Activated naive CD4-positive, alpha-beta T cell treated with anti-CD3 and anti-CD28 coated beads for 36 hours (primary cell): Measurements from ENCODE around the gene AGPAT1. TPM values are rescaled to one million over a fixed set of nuclear protein-coding genes. Genes with fewer than 3 reads are reported as not detected.
A peak's percentile ranks its signal among the peaks of the same experiment; 100 is the strongest.
"Not testable (repeated sequence)": the region's sequence is repeated elsewhere in the genome, so short reads cannot be mapped to it uniquely, and the experiment has no call there.

Experiments used
- CTCF ChIA-PET: fragments of 350-600 bp; sonication (Branson Sonifier 250); formaldehyde crosslinking; loops from one replicate; lab custom pipeline; 2021; ENCODE audit warnings: antibody characterized with exemption; lab: Charles Lee
- DNase-seq: peaks from one replicate; pipeline ENCODE4 v3.0.0-alpha.2; 2020
- H3K27ac Mint-ChIP-seq: one replicate; pipeline ENCODE4 v1.8.0; 2021; ENCODE audit warnings: mild to moderate bottlenecking, mixed read lengths
- H3K27me3 Mint-ChIP-seq: one replicate; pipeline ENCODE4 v1.8.0; 2021; ENCODE audit warnings: low read depth, mixed read lengths
- H3K36me3 Mint-ChIP-seq: one replicate; pipeline ENCODE4 v1.8.0; 2021; ENCODE audit warnings: low read depth, mixed read lengths
- H3K4me1 Mint-ChIP-seq: one replicate; pipeline ENCODE4 v1.8.0; 2021; ENCODE audit warnings: low read depth, mixed read lengths
- H3K4me3 Mint-ChIP-seq: one replicate; pipeline ENCODE4 v1.8.0; 2021; ENCODE audit warnings: mild to moderate bottlenecking, moderate library complexity, mixed read lengths
- H3K9me3 Mint-ChIP-seq: one replicate; pipeline ENCODE4 v1.8.0; 2021; ENCODE audit warnings: mixed read lengths
- intact Hi-C: fragments of 100-400 bp; cut with micrococcal nuclease; formaldehyde crosslinking; loops from one replicate; pipeline ENCODE4 v1.15.1; 2023
- total RNA-seq, 2 experiments: library from RNA; stranded (reverse); gene quantifications; one replicate each; pipeline ENCODE4 v1.2.3, GENCODE V29; 2021

AGPAT1 gene
- total RNA-seq, 2 experiments from 2014 or later = 25.8 to 26.5 TPM

DNA sequence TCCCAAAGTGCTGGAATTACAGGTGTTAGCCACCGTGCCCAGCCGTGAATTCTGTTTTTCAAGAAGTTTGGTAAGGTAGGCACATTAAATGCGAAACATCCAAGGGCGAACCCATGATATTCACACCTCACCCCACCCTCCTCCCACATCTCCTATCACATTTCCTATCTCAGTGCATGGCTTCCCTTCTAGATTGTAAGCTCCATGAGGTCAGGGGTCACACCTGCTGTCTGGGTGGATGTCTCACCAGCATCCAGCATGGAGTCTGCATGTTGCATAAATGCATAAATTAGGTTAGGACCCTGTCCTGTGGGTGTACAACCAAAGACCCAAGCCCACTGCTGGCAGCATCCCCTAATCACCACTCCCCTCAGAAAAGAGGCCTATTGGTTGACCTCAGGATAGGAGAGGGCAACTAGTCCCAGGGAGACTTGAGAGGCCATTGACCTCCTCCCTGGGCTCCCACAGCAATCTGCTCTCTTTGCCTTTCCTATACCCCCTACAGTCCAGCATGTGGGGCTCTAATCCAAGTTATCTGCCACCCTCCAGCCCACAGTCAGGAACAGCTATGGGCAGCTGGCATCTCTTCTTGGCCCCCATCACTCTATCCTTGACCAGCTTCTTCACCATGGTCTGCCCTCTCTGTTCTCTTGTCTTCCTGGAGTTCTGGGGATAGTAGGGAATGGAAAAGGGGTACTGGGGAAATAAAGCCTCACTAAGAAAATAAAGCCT is 28.3 kb downstream of the AGPAT1 start:
- intact Hi-C loops = loop anchor here (1.0 kb wide), 1 partner anchor 17 kb away; the partner anchor contains the start of gene FKBPL
- Mint-ChIP-seq H3K27ac (no peak overlapping the region), H3K9me3 (no peaks in the 10 kb centered on the region), H3K36me3 (no peaks in the 10 kb centered on the region), H3K4me1 (peaks cover 35% of the 10 kb centered on the region), H3K27me3 (peaks cover 8% of the 10 kb centered on the region), H3K4me3 (no peak overlapping the region)
- no peak for DNase-seq
- CTCF ChIA-PET = interaction anchor here (1.3 kb wide), 1 partner anchor 99 kb away, joined by 4 read pairs; no protein-coding TSS in a partner anchor

DNA sequence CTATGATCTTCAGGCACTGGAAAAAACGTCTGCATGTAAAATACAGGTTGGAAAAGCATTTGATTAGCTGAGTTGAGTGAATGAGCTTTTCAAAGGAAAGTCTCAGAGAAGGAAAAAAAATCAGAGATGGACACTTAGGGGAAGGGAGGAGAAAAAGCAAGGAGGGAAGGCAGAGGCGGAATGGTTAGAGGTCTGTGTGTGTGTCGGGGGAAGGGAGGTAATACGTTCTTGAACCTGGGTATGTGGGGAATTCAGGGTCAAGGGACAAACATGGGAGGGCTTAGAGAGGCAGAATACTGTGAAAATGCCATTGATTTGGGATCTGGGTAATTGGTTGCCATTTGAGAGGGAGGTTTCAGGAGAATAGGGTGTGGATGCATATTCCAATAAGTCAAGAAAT is 29.2 kb downstream of the AGPAT1 start:
- intact Hi-C loops = no loop called here
- CTCF ChIA-PET = interaction anchor here (0.6 to 1.3 kb wide), 2 partner anchors 100 to 1066 kb away, joined by 4 to 5 read pairs; no protein-coding TSS in a partner anchor
- Mint-ChIP-seq H3K27ac (peak overlapping the region; percentile 2), H3K9me3 (no peaks in the 10 kb centered on the region), H3K4me3 (no peak overlapping the region), H3K36me3 (no peaks in the 10 kb centered on the region), H3K4me1 (peaks cover 28% of the 10 kb centered on the region), H3K27me3 (peaks cover 8% of the 10 kb centered on the region)
- no peak for DNase-seq

DNA sequence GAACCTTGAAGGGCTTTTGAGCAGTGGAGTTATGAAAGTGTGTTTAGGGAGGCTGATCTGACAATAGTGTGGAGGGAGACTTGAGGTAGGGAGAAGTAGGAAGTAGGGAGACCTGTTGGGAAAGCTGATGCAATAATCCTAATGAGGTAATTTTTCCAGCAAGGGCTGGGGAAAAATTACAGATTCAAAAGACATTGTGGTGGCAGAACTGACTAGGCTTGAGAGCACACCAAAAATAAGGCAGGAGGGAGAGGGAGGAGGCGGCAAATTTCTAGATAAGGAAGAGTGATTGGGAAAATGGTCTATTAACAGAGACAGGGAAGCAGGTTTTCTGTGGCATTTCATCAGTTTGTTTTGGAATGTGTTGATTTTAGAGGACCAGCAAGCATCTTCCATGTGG is 29.6 kb downstream of the AGPAT1 start:
- H3K27me3 Mint-ChIP-seq = peaks cover 8% of the 10 kb centered on the region
- no peak overlapping the region for H3K27ac Mint-ChIP-seq
- no peak for DNase-seq
- intact Hi-C loops = no loop called here
- no peaks in the 10 kb centered on the region for H3K9me3 Mint-ChIP-seq
- peaks cover 25% of the 10 kb centered on the region for H3K4me1 Mint-ChIP-seq
- H3K36me3 Mint-ChIP-seq = no peaks in the 10 kb centered on the region
- CTCF ChIA-PET = no interaction called here
- no peak overlapping the region for H3K4me3 Mint-ChIP-seq

DNA sequence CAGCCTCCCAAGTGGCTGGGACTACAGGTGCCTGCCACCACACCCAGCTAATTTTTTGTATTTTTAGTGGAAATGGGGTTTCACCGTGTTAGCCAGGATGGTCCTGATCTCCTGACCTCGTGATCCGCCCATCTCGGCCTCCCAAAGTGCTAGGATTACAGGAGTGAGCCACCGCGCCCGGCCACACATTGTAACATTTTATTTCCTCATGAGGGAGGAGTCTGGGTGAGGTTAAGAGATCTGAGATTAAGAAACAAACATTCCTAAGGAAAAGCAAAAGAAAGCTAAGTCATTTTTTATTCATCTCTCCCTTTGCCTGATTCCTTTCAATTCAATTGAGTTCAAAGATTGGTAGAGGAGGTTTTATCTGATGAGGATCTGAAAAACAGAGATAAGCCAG is 31.6 kb downstream of the AGPAT1 start:
- H3K27me3 Mint-ChIP-seq, H3K27ac Mint-ChIP-seq, CTCF ChIA-PET, intact Hi-C loops, DNase-seq, H3K4me3 Mint-ChIP-seq, H3K36me3 Mint-ChIP-seq, H3K9me3 Mint-ChIP-seq: not testable (repeated sequence)
- H3K4me1 Mint-ChIP-seq = peaks cover 13% of the 10 kb centered on the region

DNA sequence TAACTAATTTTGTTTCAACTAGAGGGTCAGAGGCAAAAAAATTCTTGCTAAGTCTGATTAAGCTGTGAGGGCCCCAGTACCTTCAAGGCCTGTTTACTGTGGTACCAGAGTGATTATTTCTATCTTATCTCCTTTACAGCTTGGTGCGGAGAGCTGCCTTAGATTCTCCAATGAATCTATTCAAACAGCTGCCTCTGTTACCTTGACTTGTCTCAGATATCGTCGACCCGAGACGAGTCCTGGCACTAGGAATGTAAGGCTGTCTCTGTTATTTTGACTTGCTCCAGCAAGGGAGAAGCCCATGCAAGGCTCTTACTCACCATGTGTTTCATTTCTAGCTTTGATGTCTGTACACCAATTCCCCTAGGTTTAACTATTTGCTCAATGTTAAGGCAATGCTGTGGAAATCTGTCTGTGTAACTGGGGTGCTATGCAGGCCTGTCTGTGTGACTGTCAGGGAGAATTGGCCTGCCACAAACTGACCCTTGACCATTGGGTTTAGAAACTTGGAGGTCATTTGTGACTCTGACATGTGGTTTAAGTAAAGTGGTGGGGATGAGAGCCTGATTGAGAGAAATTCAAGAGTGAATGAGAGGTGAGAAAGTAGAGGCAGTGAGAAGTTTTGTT is 35.4 kb downstream of the AGPAT1 start:
- H3K4me1 Mint-ChIP-seq = no peaks in the 10 kb centered on the region
- intact Hi-C loops = no loop called here
- no peak for DNase-seq
- H3K36me3 Mint-ChIP-seq = no peaks in the 10 kb centered on the region
- no peaks in the 10 kb centered on the region for H3K9me3 Mint-ChIP-seq
- no peak overlapping the region for H3K27ac Mint-ChIP-seq
- no peak overlapping the region for H3K4me3 Mint-ChIP-seq
- H3K27me3 Mint-ChIP-seq = no peaks in the 10 kb centered on the region
- CTCF ChIA-PET = no interaction called here

DNA sequence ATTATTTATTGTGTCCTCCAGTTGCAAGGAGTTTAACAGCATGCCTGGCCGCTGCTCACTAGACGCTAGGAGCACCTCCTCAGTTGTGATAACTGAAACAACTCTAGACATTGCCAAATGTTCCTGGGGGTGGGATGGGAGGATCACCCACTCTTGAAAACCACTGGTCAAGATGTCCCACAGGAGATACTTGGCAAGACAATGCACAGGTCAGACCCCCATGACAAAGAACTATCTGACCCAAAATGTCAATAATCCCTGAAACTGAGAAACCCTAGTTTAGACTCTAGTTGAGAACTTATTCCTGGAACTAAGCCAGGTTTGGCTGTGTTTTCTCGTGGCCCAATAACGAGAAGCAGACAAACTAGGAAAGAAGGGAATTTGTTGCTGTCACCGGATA is 36.3 kb downstream of the AGPAT1 start:
- Mint-ChIP-seq H3K9me3 (no peaks in the 10 kb centered on the region), H3K27ac (no peak overlapping the region), H3K36me3 (no peaks in the 10 kb centered on the region), H3K27me3 (no peaks in the 10 kb centered on the region), H3K4me3 (no peak overlapping the region), H3K4me1 (no peaks in the 10 kb centered on the region)
- intact Hi-C loops = no loop called here
- no peak for DNase-seq
- CTCF ChIA-PET = interaction anchor here (0.7 kb wide), 1 partner anchor 31 kb away, joined by 3 read pairs; no protein-coding TSS in a partner anchor

DNA sequence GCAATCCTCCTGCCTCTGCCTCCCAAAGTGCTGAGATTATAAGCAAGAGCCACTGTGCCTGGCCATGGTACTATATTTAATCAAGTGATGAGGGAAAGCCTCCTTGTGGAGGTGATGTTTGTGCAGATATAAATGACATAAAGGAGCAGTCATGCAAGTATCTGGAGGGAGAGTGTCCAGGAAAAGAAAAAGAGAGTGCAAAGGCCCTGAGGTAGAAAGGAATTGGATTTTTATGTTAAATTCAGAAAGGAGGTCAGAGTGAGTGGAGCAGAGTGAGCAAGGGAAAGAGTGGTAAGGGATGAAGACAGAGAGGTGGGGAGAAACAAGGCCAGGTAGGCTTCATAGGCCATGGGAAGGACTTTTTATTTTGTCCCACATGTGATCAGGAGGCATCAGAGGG is 38.4 kb downstream of the AGPAT1 start:
- intact Hi-C loops = no loop called here
- CTCF ChIA-PET = no interaction called here

DNA sequence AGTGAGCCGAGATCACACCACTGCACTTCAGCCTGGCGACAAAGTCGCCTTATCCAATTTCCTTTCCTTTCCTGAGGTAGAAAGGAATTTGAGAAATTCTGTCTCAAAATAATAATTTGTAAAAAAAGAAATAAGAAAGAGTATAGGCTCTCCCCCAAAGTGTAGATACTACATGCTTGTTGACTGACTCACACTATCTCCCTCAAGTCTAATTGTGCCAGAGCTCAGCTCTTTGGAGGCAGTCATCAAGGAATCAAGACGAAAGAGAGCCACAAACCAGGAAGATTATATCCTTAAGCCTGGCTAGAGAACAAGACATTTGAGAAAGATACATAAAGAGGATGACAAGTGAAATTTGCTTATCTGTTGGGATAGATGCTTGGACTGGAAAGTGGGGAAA is 42.1 kb downstream of the AGPAT1 start:
- Mint-ChIP-seq H3K9me3 (no peaks in the 10 kb centered on the region), H3K27ac (no peak overlapping the region), H3K4me3 (no peak overlapping the region), H3K36me3 (no peaks in the 10 kb centered on the region), H3K4me1 (peaks cover 15% of the 10 kb centered on the region), H3K27me3 (no peaks in the 10 kb centered on the region)
- no peak for DNase-seq
- CTCF ChIA-PET = no interaction called here
- intact Hi-C loops = no loop called here

More for the DNA sequence above, 38.4 kb downstream of the AGPAT1 start:
- Mint-ChIP-seq H3K4me3 (no peak overlapping the region), H3K27ac (no peak overlapping the region), H3K27me3 (no peaks in the 10 kb centered on the region), H3K4me1 (no peaks in the 10 kb centered on the region), H3K36me3 (no peaks in the 10 kb centered on the region), H3K9me3 (no peaks in the 10 kb centered on the region)
- DNase-seq = no peak

DNA sequence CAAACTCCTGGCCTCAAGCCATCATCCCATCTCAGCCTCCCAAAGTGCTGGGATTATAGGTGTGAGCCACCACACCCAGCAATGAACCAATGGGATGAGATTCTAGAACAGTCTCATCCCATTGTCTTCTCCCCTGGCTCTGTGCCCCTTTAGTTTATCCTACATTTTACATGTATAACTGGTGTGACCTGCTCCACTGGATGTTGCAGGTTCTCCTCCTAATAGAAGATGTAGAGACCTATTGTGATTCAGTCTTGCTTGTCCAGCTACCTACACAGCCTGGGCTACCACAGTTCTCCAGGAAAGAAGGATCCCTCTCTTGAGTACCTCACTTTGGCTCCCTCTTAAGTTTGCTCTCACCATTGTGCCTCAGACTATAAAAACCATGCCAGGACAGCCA is 43.8 kb downstream of the AGPAT1 start:
- H3K27me3 Mint-ChIP-seq = no peaks in the 10 kb centered on the region
- H3K36me3 Mint-ChIP-seq = peaks cover 2% of the 10 kb centered on the region
- no peak overlapping the region for H3K4me3 Mint-ChIP-seq

DNA sequence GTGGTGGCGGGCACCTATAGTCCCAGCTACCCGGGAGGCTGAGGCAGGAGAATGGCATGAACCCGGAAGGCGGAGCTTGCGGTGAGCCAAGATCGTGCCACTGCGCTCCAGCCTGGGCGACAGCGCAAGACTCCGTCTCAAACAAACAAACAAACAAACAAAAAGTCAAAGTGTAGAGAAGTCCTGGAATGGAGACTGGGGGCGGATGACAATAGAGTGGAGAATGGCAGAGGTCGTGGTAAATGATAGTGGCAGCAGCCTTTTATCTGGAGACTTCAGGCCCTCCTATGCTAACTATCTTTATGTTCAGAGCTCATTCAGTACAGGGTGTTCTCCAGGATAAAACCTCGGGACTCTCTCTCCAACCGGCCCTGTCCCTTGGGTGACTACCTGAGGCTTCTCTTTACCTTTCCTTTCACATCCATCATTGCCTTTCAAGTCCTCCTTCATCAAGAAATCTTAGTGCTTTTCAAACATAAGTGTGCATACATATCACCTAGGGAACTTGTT is 44.4 kb downstream of the AGPAT1 start:
- no peak overlapping the region for H3K27ac Mint-ChIP-seq
- no peak for DNase-seq
- peaks cover 32% of the 10 kb centered on the region for H3K4me1 Mint-ChIP-seq
- peak overlapping the region; percentile 39 for H3K4me3 Mint-ChIP-seq
- no peaks in the 10 kb centered on the region for H3K9me3 Mint-ChIP-seq
- intact Hi-C loops = no loop called here
- CTCF ChIA-PET = interaction anchor here (0.6 to 1.0 kb wide), 2 partner anchors 27 to 732 kb away, joined by 3 read pairs; no protein-coding TSS in a partner anchor
- H3K36me3 Mint-ChIP-seq = peaks cover 5% of the 10 kb centered on the region
- H3K27me3 Mint-ChIP-seq = no peaks in the 10 kb centered on the region

More for the DNA sequence above, 43.8 kb downstream of the AGPAT1 start:
- Mint-ChIP-seq H3K4me1 (peaks cover 25% of the 10 kb centered on the region), H3K27ac (no peak overlapping the region), H3K9me3 (no peaks in the 10 kb centered on the region)
- DNase-seq = no peak
- CTCF ChIA-PET = no interaction called here
- intact Hi-C loops = no loop called here

DNA sequence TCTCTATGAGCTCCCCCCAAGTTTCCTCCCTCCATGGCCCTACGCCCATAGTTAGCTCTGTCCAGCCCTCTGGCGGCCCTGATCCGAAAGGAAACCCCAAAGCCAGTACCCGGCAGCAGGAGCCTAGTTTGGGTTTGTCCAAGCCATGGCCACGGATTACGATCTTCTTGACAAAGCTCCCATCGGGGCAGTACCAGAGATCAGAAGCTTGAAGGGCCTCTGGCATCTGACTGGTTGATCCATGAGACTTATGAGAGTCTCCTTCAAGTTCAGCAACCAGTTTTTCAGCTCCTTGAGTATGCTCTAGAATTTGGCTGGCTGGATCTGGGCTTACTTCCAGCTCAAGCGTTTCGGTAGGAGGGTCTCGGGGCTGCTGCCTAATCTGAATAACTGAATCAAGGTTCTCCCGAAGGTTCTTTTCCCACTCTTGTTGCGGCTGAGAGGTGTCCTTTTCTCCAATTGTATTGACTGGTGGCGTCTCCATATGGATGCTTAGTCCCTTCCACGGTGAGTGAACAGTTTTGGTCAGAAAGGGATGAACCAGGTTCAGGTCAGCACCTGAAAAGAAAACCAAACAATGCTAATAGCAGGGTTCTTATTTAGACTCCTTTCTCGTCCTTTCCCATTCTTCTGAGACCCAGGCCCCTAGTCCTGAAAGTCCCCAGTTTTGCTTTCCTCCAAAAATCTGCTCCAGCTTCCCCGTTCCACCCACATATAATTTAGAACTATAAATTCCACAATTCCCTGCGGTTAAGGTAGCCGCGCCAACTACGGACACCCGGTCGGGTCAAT is 46.4 kb downstream of the AGPAT1 start:
- DNase-seq = no peak
- Mint-ChIP-seq H3K9me3 (no peaks in the 10 kb centered on the region), H3K27me3 (no peaks in the 10 kb centered on the region), H3K4me1 (peaks cover 39% of the 10 kb centered on the region), H3K27ac (peak overlapping the region; percentile 96), H3K4me3 (peak overlapping the region; percentile 88), H3K36me3 (peaks cover 9% of the 10 kb centered on the region)
- intact Hi-C loops = loop anchor here (1.0 to 5.0 kb wide), 6 partner anchors 19 to 1443 kb away; partner anchors contain the start of genes EHMT2, PPT2, SKIC2 and TAP1
- CTCF ChIA-PET = interaction anchor here (1.5 to 3.7 kb wide), 2 partner anchors 12 to 66 kb away, joined by 5 to 25 read pairs; no protein-coding TSS in a partner anchor
